ENCODE data around the gene STRIP1. TPM values are rescaled to one million over a fixed set of nuclear protein-coding genes. Genes with fewer than 3 reads are reported as not detected.
"Not testable (repeated sequence)": the region's sequence is repeated elsewhere in the genome, so short reads cannot be mapped to it uniquely, and the experiment has no call there.

STRIP1 gene
- polyA plus RNA-seq, 4 donors: 15.1 to 31.3 (median 18.3) TPM

DNA sequence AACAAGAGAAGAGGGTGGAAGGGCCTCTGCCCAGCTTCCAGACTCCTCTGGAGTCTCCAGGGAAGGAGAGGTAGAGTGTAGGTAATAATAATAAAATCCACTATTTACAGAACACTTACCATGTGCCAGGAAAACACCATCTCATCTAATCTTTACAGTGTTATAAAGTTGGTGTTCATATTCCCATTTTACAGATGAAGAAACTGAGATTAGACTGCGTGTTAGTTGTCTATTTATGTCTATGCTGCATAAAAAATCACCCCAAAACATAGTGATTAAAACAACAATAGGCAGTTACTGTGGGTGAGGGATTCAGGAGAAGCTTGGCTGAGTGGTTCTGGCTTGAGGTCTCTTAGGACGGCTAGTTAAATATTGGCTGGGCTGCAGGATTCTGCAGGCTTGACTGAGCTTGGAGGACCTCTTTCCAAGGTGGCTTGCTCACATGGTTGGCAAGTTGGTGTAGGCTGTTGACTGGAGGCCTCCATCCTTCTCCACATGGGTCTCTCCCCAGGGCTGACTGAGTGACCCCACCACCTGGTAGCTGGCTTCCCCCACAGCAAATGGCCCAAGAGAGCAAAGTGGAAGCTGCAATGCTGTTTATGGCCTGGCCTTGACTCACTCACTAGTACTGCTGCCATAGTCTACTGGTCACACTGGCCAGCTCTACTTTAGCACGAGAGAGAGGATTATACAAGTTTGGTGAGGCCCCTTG, 42.5 kb downstream of the STRIP1 start:
- Histone ChIP-seq H3K36me3 (ENCODE audit: control insufficient read depth in 3 of 3, insufficient read depth in 2 of 3, low read depth in 1 of 3, low read length in 3 of 3) (no peaks in the 10 kb centered on the region), H3K9me3 (ENCODE audit: control insufficient read depth in 2 of 2, insufficient read depth in 1 of 2, low read depth in 1 of 2, low read length in 1 of 2) (no peaks in the 10 kb centered on the region), H3K4me1 (ENCODE audit: control insufficient read depth in 3 of 3, insufficient read depth in 2 of 3, low read depth in 1 of 3, low read length in 2 of 3) (no peaks in the 10 kb centered on the region), H3K4me3 (ENCODE audit: low read depth in 1 of 3, low read length in 3 of 3) (no peak overlapping the region), H3K27ac (ENCODE audit: low read depth in 1 of 3, low read length in 2 of 3) (no peak overlapping the region), H3K27me3 (ENCODE audit: control insufficient read depth in 3 of 3, insufficient read depth in 3 of 3, low read length in 3 of 3) (peaks cover 0 to 54% (median 4%) of the 10 kb centered on the region in 3 donors)
- FAIRE-seq (no peak), DNase-seq (no peak)
- 80 to 87% (median 81%) methylated on average over 3 of the region's 3 CpGs for WGBS, 3 donors

DNA sequence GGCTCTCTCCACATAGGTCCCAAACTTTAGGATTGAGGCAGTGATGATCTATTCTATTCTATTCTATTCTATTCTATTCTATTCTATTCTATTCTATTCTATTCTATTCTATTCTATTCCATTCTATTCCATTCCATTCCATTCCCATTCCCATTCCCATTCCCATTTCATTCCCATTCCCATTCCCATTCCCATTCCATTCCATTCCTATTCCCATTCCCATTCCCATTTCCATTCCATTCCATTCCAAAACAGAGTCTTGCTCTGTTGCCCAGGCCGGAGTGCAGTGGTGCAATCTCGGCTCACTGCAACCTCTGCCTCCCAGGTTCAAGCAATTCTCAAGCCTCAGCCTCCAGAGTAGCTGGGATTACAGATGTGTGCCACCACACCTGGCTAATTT, 45.6 kb downstream of the STRIP1 start:
- not testable (repeated sequence) for H3K4me3 ChIP-seq (ENCODE audit: low read depth in 1 of 3, low read length in 3 of 3); H3K27ac ChIP-seq (ENCODE audit: low read depth in 1 of 3, low read length in 2 of 3); DNase-seq; H3K36me3 ChIP-seq (ENCODE audit: control insufficient read depth in 3 of 3, insufficient read depth in 2 of 3, low read depth in 1 of 3, low read length in 3 of 3); FAIRE-seq; H3K9me3 ChIP-seq (ENCODE audit: control insufficient read depth in 2 of 2, insufficient read depth in 1 of 2, low read depth in 1 of 2, low read length in 1 of 2)
- 96 to 98% (median 97%) methylated on average over 2 of the region's 2 CpGs for WGBS, 3 donors
- Histone ChIP-seq H3K4me1 (ENCODE audit: control insufficient read depth in 3 of 3, insufficient read depth in 2 of 3, low read depth in 1 of 3, low read length in 2 of 3) (peaks cover 0 to 12% (median 0%) of the 10 kb centered on the region in 3 donors), H3K27me3 (ENCODE audit: control insufficient read depth in 3 of 3, insufficient read depth in 3 of 3, low read length in 3 of 3) (peaks cover 0 to 63% (median 5%) of the 10 kb centered on the region in 3 donors)

DNA sequence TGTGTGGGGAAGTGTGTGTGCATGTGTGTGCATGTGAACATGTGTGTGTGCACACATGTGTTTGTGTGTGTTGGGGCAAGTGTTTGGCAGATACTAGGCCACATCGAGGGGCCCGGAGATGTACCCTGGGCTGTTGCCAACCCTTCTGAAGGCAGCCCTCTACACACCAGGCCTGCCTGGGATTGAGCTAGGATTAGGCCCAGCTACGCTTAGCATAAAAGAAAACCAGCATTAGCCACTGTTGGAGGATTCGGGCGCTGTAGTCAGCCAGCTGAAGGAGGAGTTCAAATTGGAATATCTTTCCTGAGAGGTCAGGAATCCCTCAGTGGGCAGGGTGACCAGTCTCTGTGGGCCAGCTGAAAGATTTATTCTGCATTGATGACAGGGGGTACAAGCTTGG, 46.6 kb downstream of the STRIP1 start:
- Histone ChIP-seq H3K9me3 (ENCODE audit: control insufficient read depth in 2 of 2, insufficient read depth in 1 of 2, low read depth in 1 of 2, low read length in 1 of 2) (no peaks in the 10 kb centered on the region), H3K4me3 (ENCODE audit: low read depth in 1 of 3, low read length in 3 of 3) (no peak overlapping the region), H3K4me1 (ENCODE audit: control insufficient read depth in 3 of 3, insufficient read depth in 2 of 3, low read depth in 1 of 3, low read length in 2 of 3) (peaks cover 0 to 12% (median 0%) of the 10 kb centered on the region in 3 donors), H3K27me3 (ENCODE audit: control insufficient read depth in 3 of 3, insufficient read depth in 3 of 3, low read length in 3 of 3) (peaks cover 0 to 67% (median 5%) of the 10 kb centered on the region in 3 donors), H3K27ac (ENCODE audit: low read depth in 1 of 3, low read length in 2 of 3) (no peak overlapping the region), H3K36me3 (ENCODE audit: control insufficient read depth in 3 of 3, insufficient read depth in 2 of 3, low read depth in 1 of 3, low read length in 3 of 3) (no peaks in the 10 kb centered on the region)
- no peak for DNase-seq
- FAIRE-seq: no peak
- WGBS, 3 donors: 91 to 100% (median 93%) methylated on average over 5 of the region's 5 CpGs

DNA sequence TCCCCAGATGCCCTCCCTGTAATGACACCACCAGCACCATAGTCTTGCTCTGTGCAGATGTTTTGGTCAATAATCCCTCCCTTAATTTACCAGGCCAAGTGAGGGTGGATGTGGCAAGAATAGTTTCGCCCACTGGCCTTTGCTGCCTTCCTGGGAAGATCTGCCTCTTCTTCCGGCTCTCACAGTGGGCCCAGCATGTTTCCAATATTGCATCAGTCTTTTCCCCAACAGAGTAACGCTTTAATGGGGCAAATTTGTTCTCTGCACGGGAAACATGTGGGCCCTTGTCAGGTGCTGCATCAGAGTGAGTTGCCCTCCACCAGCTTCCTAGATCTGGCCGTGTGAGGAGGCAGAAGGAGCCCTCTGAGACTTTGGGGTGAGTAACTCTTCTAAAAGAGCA, 48.1 kb downstream of the STRIP1 start:
- 85 to 91% (median 85%) methylated on average over 5 of the region's 5 CpGs for WGBS, 3 donors
- H3K27ac ChIP-seq (ENCODE audit: low read depth in 1 of 3, low read length in 2 of 3): no peak overlapping the region
- DNase-seq (no peak), FAIRE-seq (no peak)
- H3K4me3 ChIP-seq (ENCODE audit: low read depth in 1 of 3, low read length in 3 of 3): no peak overlapping the region
- H3K27me3 ChIP-seq (ENCODE audit: control insufficient read depth in 3 of 3, insufficient read depth in 3 of 3, low read length in 3 of 3): peaks cover 0 to 76% (median 5%) of the 10 kb centered on the region in 3 donors
- H3K4me1 ChIP-seq (ENCODE audit: control insufficient read depth in 3 of 3, insufficient read depth in 2 of 3, low read depth in 1 of 3, low read length in 2 of 3): peaks cover 0 to 12% (median 0%) of the 10 kb centered on the region in 3 donors
- no peaks in the 10 kb centered on the region for H3K36me3 ChIP-seq (ENCODE audit: control insufficient read depth in 3 of 3, insufficient read depth in 2 of 3, low read depth in 1 of 3, low read length in 3 of 3)
- H3K9me3 ChIP-seq (ENCODE audit: control insufficient read depth in 2 of 2, insufficient read depth in 1 of 2, low read depth in 1 of 2, low read length in 1 of 2): no peaks in the 10 kb centered on the region

DNA sequence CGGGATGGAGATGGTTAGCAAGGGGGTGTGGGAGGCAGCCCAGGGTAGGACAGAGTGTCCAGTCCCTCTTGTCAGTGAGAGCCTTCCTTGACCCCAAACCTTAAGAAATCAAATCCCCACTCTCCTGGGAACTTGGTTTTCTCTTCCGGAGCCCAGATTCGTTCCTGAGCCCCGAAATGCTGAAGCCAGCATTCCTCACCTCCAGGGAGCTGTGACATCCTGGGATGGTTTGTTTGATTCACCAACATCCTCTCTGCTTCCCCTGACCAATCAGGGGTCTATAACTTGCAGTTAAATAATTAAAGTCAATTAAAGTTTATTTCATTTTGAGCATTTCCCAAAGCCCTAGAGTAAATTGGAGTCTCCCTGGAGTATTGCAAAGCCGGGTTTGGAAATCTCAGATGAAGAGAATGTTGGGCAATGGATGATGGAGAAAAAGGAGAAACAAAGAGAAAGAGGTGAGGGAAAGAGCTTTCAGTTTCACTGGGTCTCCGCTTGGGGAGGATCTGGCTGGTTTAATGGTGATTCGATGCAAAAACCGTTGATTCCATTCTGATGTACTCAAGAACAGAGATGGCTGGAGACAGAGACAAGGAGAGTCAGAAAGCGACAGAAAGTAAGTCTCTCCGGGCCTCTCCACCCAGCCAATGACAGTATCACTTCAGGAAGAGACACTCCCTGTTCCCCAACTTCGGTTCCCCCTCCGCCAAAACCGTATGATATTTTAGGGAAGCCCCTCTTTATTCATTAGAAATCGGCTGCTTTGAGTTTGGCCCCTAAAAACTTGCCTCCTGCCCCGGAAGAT, 48.8 kb downstream of the STRIP1 start:
- FAIRE-seq (no peak), DNase-seq (peak in 1 of 2 donors; percentile 27)
- no peak overlapping the region for H3K27ac ChIP-seq (ENCODE audit: low read depth in 1 of 3, low read length in 2 of 3)
- H3K27me3 ChIP-seq (ENCODE audit: control insufficient read depth in 3 of 3, insufficient read depth in 3 of 3, low read length in 3 of 3): peaks cover 0 to 76% (median 5%) of the 10 kb centered on the region in 3 donors
- no peaks in the 10 kb centered on the region for H3K36me3 ChIP-seq (ENCODE audit: control insufficient read depth in 3 of 3, insufficient read depth in 2 of 3, low read depth in 1 of 3, low read length in 3 of 3)
- H3K9me3 ChIP-seq (ENCODE audit: control insufficient read depth in 2 of 2, insufficient read depth in 1 of 2, low read depth in 1 of 2, low read length in 1 of 2): no peaks in the 10 kb centered on the region
- peak overlapping the region in 1 of 3 donors; percentile 44 for H3K4me3 ChIP-seq (ENCODE audit: low read depth in 1 of 3, low read length in 3 of 3)
- peaks cover 0 to 12% (median 0%) of the 10 kb centered on the region in 3 donors for H3K4me1 ChIP-seq (ENCODE audit: control insufficient read depth in 3 of 3, insufficient read depth in 2 of 3, low read depth in 1 of 3, low read length in 2 of 3)
- WGBS, 3 donors: 20 to 32% (median 26%) methylated on average over 15 of the region's 15 CpGs

DNA sequence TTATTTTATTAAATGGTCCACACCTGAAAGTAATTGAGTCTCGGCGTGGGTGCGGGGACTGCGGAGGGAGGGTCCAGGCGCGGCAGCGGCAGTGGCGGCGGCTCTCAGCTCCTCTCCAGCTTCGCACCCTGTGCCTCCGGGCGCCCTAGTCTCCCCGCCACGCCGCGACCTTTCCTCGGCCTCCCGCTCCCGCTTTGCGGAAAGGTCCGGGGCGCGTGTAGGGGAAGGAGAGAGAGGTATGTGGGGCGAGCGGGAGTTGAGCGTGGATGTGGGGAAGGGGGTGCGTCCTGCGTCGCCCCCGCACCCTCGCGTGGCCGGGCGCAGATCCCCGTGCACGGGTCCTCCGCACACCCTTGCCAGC, 49.4 kb downstream of the STRIP1 start:
- no peak for FAIRE-seq
- WGBS, 3 donors: 1 to 4% (median 3%) methylated on average over 37 of the region's 37 CpGs
- no peak overlapping the region for H3K27ac ChIP-seq (ENCODE audit: low read depth in 1 of 3, low read length in 2 of 3)

DNA sequence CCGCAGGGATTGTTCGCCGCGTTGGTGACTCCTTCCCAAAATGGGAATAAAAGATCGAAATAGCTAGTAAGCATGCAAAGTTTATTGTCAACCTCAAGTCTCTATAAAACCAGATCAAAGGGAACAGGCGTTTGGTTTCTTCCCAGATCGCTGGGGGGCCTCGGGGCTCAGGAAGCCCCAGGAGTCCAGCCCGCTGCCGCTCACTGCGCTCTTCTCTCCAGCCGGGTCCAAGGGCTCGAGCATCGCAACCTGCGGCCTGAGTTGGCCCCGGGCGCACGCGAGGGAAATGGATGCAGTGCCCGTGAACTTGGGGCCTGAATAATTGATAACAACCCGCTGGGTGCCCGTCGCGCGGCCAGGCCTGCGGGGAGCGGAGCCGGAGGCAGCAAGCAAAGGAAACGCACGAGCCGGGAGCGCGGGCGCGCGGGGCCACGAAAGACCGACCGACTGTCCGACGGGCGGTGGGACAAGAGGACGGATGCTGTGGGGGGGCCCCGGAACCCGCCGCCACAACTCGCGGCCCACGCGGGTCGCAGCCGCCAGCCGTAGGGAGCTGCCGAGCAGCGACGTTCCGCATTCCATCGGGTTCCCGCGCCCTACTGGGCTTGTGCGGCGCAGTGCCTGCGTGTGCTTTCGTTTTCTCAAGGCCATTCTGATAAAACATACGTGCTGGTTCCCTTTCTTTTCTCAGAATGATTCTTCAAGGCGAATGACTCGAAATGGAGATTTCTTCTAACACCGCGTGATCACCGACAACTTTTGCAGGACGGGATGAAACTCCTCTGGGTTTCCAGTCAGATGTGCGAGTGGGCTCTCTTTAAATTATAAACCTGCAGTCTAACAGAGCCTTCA, 50.0 kb downstream of the STRIP1 start:
- peaks cover 0 to 78% (median 5%) of the 10 kb centered on the region in 3 donors for H3K27me3 ChIP-seq (ENCODE audit: control insufficient read depth in 3 of 3, insufficient read depth in 3 of 3, low read length in 3 of 3)
- DNase-seq: peak; percentile 81

More for the DNA sequence above, 49.4 kb downstream of the STRIP1 start:
- Histone ChIP-seq H3K36me3 (ENCODE audit: control insufficient read depth in 3 of 3, insufficient read depth in 2 of 3, low read depth in 1 of 3, low read length in 3 of 3) (no peaks in the 10 kb centered on the region), H3K4me3 (ENCODE audit: low read depth in 1 of 3, low read length in 3 of 3) (peak overlapping the region; percentile 31 to 44 (median 32)), H3K4me1 (ENCODE audit: control insufficient read depth in 3 of 3, insufficient read depth in 2 of 3, low read depth in 1 of 3, low read length in 2 of 3) (peaks cover 0 to 12% (median 0%) of the 10 kb centered on the region in 3 donors), H3K27me3 (ENCODE audit: control insufficient read depth in 3 of 3, insufficient read depth in 3 of 3, low read length in 3 of 3) (peaks cover 0 to 76% (median 5%) of the 10 kb centered on the region in 3 donors), H3K9me3 (ENCODE audit: control insufficient read depth in 2 of 2, insufficient read depth in 1 of 2, low read depth in 1 of 2, low read length in 1 of 2) (no peaks in the 10 kb centered on the region)
- DNase-seq: peak in 1 of 2 donors; percentile 16

DNA sequence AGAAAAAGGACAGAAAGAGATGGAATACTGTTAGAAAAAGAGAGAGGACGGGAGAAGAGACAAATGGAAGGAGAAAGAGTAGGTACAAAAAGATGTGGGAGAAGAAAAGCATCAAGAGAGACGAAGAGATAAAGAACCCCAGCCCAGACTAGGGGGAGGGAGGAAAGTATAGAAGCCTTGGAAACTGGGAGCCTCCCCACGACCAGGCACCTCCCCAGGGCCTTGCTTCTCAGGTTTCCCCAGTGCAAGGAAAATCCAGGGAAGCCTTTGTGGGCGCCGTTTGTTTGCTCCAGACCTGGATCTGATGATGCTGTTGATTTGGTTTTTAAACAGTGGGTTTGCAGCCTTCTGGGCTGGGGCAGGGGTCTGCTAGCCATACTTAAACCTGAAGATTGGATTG, 51.2 kb downstream of the STRIP1 start:
- no peak overlapping the region for H3K27ac ChIP-seq (ENCODE audit: low read depth in 1 of 3, low read length in 2 of 3)
- no peaks in the 10 kb centered on the region for H3K36me3 ChIP-seq (ENCODE audit: control insufficient read depth in 3 of 3, insufficient read depth in 2 of 3, low read depth in 1 of 3, low read length in 3 of 3)
- peaks cover 0 to 84% (median 5%) of the 10 kb centered on the region in 3 donors for H3K27me3 ChIP-seq (ENCODE audit: control insufficient read depth in 3 of 3, insufficient read depth in 3 of 3, low read length in 3 of 3)
- H3K4me1 ChIP-seq (ENCODE audit: control insufficient read depth in 3 of 3, insufficient read depth in 2 of 3, low read depth in 1 of 3, low read length in 2 of 3): peaks cover 0 to 12% (median 0%) of the 10 kb centered on the region in 3 donors
- no peaks in the 10 kb centered on the region for H3K9me3 ChIP-seq (ENCODE audit: control insufficient read depth in 2 of 2, insufficient read depth in 1 of 2, low read depth in 1 of 2, low read length in 1 of 2)
- DNase-seq (no peak), FAIRE-seq (no peak)
- H3K4me3 ChIP-seq (ENCODE audit: low read depth in 1 of 3, low read length in 3 of 3): no peak overlapping the region
- 84 to 85% (median 85%) methylated on average over 5 of the region's 5 CpGs for WGBS, 3 donors

More for the DNA sequence above, 50.0 kb downstream of the STRIP1 start:
- no peaks in the 10 kb centered on the region for H3K9me3 ChIP-seq (ENCODE audit: control insufficient read depth in 2 of 2, insufficient read depth in 1 of 2, low read depth in 1 of 2, low read length in 1 of 2)
- WGBS, 3 donors: 1 to 3% (median 2%) methylated on average over 71 to 72 of the region's 72 CpGs
- no peak for FAIRE-seq
- peak overlapping the region in 1 of 3 donors; percentile 11 for H3K27ac ChIP-seq (ENCODE audit: low read depth in 1 of 3, low read length in 2 of 3)
- no peaks in the 10 kb centered on the region for H3K36me3 ChIP-seq (ENCODE audit: control insufficient read depth in 3 of 3, insufficient read depth in 2 of 3, low read depth in 1 of 3, low read length in 3 of 3)
- H3K4me3 ChIP-seq (ENCODE audit: low read depth in 1 of 3, low read length in 3 of 3): peak overlapping the region; percentile 31 to 44 (median 32)
- peaks cover 0 to 12% (median 0%) of the 10 kb centered on the region in 3 donors for H3K4me1 ChIP-seq (ENCODE audit: control insufficient read depth in 3 of 3, insufficient read depth in 2 of 3, low read depth in 1 of 3, low read length in 2 of 3)

Measured in small intestine (tissue), 7 donors.